Measurements from ENCODE around the gene LMAN1. TPM values are rescaled to one million over a fixed set of nuclear protein-coding genes. Genes with fewer than 3 reads are reported as not detected.

The LMAN1 gene
- total and polyA plus RNA-seq, 2 of the 4 experiments (the other 2 are of a cell fraction): 83.1 to 213 TPM

DNA sequence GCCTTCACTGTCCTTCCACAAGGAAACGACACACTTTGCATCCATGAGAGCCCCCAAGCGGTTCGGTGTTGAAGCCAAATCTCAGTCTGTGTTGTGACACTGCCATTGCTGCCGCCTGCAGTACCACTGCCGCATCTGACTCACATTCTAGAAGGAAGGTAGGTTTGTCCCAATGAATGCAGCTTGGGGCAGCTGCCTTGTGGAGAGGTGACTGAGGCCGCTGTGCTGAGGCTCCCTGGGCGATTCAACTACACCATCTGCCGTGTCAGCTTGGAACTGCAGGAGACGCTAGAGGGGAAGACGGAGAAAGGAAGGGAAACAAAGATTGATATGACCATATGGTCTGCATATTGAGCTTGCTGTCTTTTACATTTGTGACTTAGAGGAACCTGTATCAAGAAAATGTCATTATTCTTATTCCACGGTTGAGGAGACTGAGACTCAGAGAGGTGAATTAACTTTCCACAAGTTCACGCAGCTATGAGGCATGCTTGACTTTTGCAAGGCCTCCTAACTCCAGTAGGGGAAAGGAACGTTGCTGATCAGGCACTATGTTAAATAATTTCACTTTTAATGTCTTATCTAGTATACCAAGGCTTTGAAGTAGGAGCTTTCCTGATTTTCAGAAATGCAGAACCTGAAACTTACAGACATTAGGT lies 43.5 kb upstream of the LMAN1 start:
- Histone ChIP-seq H3K4me3 (ENCODE audit: insufficient read depth, low read depth, low read length) (no peak overlapping the region), H3K4ac (ENCODE audit: low read depth, low read length) (no peak overlapping the region), H2AK5ac (ENCODE audit: low read depth, low read length) (no peak overlapping the region), H2BK15ac (ENCODE audit: low read depth, low read length) (no peak overlapping the region), H2BK5ac (ENCODE audit: low read depth, low read length, poor library complexity, severe bottlenecking) (no peak overlapping the region), H3K9me3 (ENCODE audit: control insufficient read depth, insufficient read depth, low read length) (no peaks in the 10 kb centered on the region), H2BK20ac (ENCODE audit: low read depth, low read length) (no peak overlapping the region), H3K9me1 (ENCODE audit: insufficient read depth, low read length) (no peaks in the 10 kb centered on the region), H3K27me3 (ENCODE audit: control insufficient read depth, insufficient read depth, low read length) (no peaks in the 10 kb centered on the region), H2AFZ (replicated peaks; ENCODE audit: low read length, poor library complexity) (peak overlapping the region; percentile 24), H3K4me1 (ENCODE audit: control insufficient read depth, insufficient read depth, low read length) (no peaks in the 10 kb centered on the region), H3K23ac (ENCODE audit: low read depth, low read length) (no peak overlapping the region), H3K4me2 (ENCODE audit: low read depth, low read length) (no peak overlapping the region), H3K9ac (ENCODE audit: low read depth, low read length) (no peak overlapping the region), H3K56ac (ENCODE audit: extremely low read depth, insufficient read depth, low read length) (no peak overlapping the region), H3K79me1 (ENCODE audit: low read depth in 1 of 2, low read length in 2 of 2) (no peaks in the 10 kb centered on the region), H2BK120ac (ENCODE audit: low read depth, low read length) (no peak overlapping the region), H4K5ac (ENCODE audit: low read depth, low read length) (no peak overlapping the region), H3K18ac (ENCODE audit: low read depth, low read length) (no peak overlapping the region), H3K14ac (replicated peaks; ENCODE audit: low read depth, low read length) (no peak overlapping the region), H3K27ac (ENCODE audit: insufficient read depth, low read length) (no peak overlapping the region), H4K91ac (ENCODE audit: insufficient read depth, low read depth, low read length) (no peak overlapping the region), H3K36me3 (ENCODE audit: control insufficient read depth, insufficient read depth, low read length) (no peaks in the 10 kb centered on the region), H4K20me1 (ENCODE audit: insufficient read depth, low read length) (no peaks in the 10 kb centered on the region), H4K8ac (ENCODE audit: low read depth in 2 of 2, low read length in 2 of 2) (no peak overlapping the region), H2AK9ac (replicated peaks; ENCODE audit: low read depth, low read length, poor library complexity) (peak overlapping the region; percentile 6)
- dilution Hi-C loops (cut with HindIII; ENCODE audit: low sequenced_read_pairs, unreplicated experiment) (no loop called here), intact Hi-C loops (cut with micrococcal nuclease) (loop anchor here (2.0 to 5.0 kb wide), 4 partner anchors 94 to 634 kb away; no protein-coding TSS in a partner anchor), in situ Hi-C loops (cut with MboI; ENCODE audit: low sequenced_read_pairs) (no loop called here)
- DNase-seq: peak; percentile 68
- POLR2A ChIA-PET (ENCODE audit: unreplicated experiment): interaction anchor here (0.5 kb wide), 1 partner anchor 264 kb away, joined by 10 read pairs; no protein-coding TSS in a partner anchor
- CTCF ChIA-PET: interaction anchor here (0.6 to 3.4 kb wide), 24 partner anchors 10 to 319 kb away, joined by 3 to 51 read pairs (median 4); partner anchors contain the start of genes CPLX4 and LMAN1
- BruUV-seq (replicated peaks): no TSS peak
- WGBS, 2 experiments (ENCODE audit: extremely low coverage in 2 of 2, insufficient read length in 1 of 2): 46% methylated on average over 5 of the region's 13 CpGs; no CpG with 5 or more reads in 1 of the 2 experiments
- ATAC-seq (ENCODE audit: low read depth): peak; percentile 100
- no peak for TF ChIP-seq FOS (IDR thresholded peaks at IDR 0.05; ENCODE audit: low read depth, low read length)
- TF ChIP-seq RFX5 (IDR thresholded peaks at IDR 0.05; ENCODE audit: low read depth, low read length): no peak
- no peak for TF ChIP-seq MAFK (IDR thresholded peaks at IDR 0.05; ENCODE audit: low read depth, low read length)
- no peak for TF ChIP-seq MAZ (IDR thresholded peaks at IDR 0.05; ENCODE audit: borderline replicate concordance, low read depth, low read length)
- no peak for TF ChIP-seq POLR2A (IDR thresholded peaks at IDR 0.05; ENCODE audit: low read depth, low read length)
- TF ChIP-seq BHLHE40 (IDR thresholded peaks at IDR 0.05; ENCODE audit: low read depth, low read length): no peak
- TF ChIP-seq CHD1 (IDR thresholded peaks at IDR 0.05; ENCODE audit: low read depth, low read length): no peak
- TF ChIP-seq CEBPB (IDR thresholded peaks at IDR 0.05; ENCODE audit: low read depth, low read length): no peak
- TF ChIP-seq, protein P1, sequence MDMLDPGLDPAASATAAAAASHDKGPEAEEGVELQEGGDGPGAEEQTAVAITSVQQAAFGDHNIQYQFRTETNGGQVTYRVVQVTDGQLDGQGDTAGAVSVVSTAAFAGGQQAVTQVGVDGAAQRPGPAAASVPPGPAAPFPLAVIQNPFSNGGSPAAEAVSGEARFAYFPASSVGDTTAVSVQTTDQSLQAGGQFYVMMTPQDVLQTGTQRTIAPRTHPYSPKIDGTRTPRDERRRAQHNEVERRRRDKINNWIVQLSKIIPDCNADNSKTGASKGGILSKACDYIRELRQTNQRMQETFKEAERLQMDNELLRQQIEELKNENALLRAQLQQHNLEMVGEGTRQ (IDR thresholded peaks at IDR 0.05; ENCODE audit: low read depth, low read length): no peak
- TF ChIP-seq RCOR1 (IDR thresholded peaks at IDR 0.05; ENCODE audit: insufficient replicate concordance, low read length): no peak
- TF ChIP-seq MXI1 (IDR thresholded peaks at IDR 0.05; ENCODE audit: borderline replicate concordance, low read depth, low read length): no peak
- TF ChIP-seq, protein P2, sequence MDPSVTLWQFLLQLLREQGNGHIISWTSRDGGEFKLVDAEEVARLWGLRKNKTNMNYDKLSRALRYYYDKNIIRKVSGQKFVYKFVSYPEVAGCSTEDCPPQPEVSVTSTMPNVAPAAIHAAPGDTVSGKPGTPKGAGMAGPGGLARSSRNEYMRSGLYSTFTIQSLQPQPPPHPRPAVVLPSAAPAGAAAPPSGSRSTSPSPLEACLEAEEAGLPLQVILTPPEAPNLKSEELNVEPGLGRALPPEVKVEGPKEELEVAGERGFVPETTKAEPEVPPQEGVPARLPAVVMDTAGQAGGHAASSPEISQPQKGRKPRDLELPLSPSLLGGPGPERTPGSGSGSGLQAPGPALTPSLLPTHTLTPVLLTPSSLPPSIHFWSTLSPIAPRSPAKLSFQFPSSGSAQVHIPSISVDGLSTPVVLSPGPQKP (IDR thresholded peaks at IDR 0.05; ENCODE audit: borderline replicate concordance, low read depth, low read length): no peak
- no peak for TF ChIP-seq NFE2L2 (IDR thresholded peaks at IDR 0.05; ENCODE audit: low read depth, low read length)
- TF ChIP-seq, protein P3, sequence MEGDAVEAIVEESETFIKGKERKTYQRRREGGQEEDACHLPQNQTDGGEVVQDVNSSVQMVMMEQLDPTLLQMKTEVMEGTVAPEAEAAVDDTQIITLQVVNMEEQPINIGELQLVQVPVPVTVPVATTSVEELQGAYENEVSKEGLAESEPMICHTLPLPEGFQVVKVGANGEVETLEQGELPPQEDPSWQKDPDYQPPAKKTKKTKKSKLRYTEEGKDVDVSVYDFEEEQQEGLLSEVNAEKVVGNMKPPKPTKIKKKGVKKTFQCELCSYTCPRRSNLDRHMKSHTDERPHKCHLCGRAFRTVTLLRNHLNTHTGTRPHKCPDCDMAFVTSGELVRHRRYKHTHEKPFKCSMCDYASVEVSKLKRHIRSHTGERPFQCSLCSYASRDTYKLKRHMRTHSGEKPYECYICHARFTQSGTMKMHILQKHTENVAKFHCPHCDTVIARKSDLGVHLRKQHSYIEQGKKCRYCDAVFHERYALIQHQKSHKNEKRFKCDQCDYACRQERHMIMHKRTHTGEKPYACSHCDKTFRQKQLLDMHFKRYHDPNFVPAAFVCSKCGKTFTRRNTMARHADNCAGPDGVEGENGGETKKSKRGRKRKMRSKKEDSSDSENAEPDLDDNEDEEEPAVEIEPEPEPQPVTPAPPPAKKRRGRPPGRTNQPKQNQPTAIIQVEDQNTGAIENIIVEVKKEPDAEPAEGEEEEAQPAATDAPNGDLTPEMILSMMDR (conservative IDR thresholded peaks at IDR 0.05; ENCODE audit: low read depth, low read length): peak; percentile 91
- peak; percentile 96 for TF ChIP-seq RAD21 (IDR thresholded peaks at IDR 0.05; ENCODE audit: low read length)
